HG03097 (cell line): Measurements from ENCODE around the gene ERC2.

Experiments used
- ATAC-seq: cut with Tn5 transposase; IDR thresholded peaks from one replicate; pipeline ENCODE4 v1.9.1; 2021; ENCODE audit not compliant: unreplicated experiment, low FRiP score

Gene ERC2

DNA sequence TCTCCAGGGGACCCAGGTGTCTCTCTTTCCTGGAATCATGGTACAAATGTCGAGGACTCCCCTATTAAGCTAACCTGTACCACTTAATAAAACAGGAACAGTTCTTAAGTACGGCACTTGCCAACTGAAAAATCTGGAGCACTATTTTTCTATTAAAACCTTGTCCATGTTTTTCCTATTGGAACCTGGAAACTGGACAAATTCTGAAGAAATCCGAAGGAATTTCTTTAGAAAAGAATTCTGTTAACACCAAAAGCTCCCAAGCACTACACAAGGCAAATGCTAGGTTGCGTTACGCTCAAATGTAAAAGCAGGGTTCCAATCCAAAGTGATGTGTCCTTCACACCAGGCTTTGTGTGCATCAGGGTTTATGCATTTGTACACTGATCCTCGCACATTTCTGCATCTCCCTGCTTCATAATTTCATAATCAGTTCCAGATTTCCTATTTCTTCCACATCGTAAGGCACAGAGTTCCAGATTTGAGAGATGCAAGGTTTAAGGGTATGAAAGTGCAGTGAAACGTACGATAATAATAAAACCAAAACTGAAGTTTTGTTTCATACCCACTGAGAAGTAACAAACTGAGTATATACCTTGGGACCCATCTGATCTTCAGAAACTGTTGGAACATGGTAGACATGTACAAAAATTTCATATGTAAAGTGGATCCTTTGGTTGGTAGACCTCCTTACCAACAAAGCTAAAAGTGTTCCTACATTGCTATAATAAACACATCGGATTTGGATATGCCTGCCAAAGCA is 849.0 kb downstream of the ERC2 start:
- ATAC-seq, result no peak

DNA sequence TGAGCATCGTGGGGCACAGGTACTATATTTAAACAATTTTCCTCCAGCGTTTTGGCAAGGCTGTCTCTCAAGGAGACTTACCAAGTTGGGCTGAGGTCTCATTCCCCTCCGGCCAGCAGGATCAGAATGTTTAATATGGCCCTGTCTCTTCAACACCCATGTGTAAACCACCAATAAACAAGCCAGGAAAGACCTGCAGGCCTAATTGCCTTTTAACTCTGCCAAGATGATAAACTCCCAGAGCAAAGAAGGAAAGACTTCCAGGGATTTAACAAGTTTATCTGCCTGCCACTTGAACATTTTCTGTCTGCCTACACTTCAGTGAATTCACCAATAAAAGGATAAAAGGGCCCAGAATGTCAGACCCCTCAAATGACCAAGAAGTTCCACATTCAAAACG is 850.9 kb downstream of the ERC2 start:
- ATAC-seq, result no peak

DNA sequence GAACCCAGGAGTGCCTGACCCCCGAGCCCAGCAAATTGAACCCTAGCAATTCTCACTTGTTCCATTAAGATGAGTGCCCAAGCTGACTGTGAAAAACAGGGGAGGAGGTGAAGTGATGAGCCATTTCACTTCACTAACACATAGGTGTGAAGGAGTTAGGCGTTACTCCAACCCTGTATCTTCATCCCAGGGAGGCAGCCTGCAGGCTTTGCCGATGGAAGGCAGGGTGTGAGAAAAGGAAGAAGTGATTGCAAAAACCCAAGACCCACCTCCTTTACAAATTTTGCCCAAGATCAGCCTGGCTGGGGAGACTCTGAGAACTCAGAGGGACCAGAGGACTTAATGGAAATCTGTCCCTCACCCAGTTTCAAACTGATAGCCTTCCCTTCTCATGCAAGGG is 851.5 kb downstream of the ERC2 start:
- ATAC-seq, result no peak

DNA sequence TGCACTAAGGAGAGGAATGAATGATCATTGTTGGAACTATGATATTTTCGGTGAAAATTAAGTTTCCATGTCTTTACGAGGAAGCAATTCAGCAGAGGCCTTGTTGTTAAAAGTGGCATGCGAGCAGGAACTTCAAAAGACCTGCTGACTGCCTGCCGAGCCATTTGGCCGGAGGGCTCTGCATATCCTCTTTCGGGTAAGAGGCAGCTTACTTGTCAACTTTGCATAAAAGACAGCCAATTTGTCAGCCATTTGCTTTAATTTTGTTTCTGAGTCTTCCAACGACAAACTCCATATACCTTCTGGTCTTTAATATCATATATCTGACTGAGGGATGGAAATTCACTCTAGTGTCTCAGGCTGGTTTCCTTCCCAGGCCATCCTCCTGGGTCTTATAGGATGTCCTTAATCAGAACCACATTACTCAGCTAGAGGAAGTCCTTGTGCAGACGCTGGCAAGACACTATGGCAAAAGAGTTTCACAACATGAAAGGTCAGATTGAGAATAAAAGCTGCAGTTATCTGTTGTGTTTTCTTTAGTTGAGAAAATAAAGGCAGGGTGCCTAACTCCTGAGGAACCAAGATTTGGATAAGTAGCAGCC is 852.5 kb downstream of the ERC2 start:
- ATAC-seq, result no peak

DNA sequence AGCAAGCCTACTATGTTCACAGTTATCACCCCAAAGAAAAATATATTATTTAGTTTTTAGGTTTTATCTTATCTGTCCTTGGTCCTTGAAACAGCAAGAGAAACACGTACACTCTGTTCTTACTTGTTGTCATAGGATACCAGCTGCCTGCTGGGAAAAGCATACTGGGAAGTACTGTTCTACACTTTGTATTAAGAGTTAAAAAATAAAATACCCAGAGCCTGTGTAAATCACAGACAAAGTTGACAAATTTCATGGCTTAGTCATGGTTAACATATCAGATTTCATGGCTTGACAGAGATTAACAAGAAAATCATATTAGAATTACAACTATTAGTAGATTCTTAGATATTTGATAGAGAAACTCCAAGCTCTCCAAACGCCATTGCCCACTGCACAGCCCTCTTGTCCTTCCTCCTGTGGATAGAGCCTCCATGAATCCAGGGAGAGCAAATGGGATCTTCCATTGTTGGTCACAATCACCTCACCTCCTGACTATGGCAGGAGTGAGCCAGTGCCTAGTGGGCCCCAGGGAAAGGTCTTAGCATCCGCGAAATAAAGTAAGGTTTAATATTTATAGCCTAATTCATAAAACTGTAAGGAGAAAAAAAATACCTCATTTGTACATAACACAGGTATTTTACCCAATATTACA is 853.1 kb downstream of the ERC2 start:
- no peak for ATAC-seq

DNA sequence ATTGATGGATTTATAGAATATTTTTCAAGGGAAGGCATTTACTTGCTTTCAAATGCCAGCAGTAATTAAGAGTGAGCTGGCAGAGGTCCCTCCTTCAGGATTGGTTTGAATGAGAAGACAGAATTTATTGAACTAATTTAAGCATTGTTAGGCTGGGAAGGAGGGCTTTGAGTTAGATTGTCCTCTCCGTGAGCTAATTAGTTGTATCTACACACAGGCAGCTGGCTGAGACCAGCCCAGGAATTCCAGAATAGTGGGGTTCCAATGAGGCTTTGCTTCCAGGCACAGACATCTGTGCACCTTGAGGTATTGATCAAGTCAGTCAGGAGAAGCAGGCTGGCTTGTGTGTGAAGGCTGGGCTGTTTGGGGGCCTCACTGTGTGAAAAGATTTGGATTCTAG is 857.1 kb downstream of the ERC2 start:
- ATAC-seq, result no peak

DNA sequence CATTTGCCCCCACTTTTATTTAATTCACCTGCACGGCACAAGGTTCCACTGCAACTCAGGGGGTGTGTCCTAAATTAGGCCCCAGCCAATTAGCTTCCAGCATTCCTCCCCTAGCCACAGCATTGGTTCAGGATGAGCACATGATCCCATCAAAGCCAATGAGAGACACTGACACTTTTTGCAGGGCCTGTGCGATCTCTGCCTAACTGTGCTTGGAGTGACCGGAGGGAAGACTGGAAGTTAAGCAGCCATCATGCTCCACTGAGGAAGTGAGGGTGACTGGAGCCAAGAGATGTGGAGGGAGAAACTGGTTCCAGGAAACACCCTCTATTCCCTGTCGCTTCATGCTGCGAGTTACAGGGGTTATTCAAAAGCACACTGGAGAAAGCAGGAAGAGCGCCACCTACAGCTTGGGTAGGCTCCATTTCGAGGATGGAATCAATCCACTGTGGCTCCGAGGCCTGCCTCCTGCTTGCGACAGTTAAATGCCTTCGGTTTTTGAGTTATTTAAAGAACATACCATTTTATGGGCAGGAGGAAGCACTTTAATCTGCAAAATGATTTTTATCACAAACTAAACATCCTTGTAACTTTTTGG is 858.9 kb downstream of the ERC2 start:
- no peak for ATAC-seq

DNA sequence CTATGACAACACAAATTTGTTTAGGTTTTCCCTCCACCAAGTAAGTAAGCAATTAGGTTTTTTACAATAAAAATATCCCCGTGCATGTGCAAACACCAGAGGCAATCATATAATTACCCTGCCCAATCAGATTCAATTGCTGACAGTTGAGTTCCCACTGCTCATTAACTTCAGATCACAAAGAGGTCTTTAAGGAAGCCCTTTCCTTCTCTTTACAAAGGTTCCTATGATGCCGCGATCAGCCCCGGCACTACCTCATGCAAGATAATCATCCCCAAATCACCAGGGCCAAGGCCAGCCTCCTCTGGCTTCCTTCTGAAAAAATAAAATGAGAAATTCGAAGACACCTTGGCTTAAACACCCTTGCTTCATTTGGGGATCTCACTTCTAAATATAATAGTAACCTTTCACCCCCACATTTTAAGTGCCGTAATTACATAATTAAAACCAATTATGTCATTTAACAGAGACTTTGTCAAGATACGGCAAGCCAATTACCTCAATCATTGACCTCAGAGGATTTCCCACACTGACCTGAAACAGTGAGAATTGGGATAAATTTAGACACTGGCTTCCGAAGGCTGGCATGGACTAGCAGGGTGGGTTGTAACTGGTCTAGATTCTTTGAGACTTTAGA is 859.8 kb downstream of the ERC2 start:
- no peak for ATAC-seq

DNA sequence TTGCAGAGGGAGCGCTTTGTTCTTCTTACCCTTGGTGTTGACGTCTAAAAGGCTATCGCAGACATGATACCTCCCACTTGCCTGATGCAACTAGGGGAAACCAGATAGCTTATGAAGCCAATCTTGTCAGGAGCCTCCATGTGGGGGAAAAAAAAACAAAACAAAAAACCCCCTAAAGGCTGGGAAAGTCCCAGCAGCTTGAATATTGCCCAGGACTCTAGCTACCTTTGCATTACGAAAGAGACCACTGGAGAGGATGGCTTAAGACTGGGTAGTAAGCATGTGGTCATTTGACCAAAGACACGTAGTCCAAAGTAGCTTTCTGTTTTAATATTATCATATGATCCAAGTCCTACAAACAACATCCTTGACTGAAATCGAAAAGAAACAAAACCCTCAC is 860.4 kb downstream of the ERC2 start:
- no peak for ATAC-seq

DNA sequence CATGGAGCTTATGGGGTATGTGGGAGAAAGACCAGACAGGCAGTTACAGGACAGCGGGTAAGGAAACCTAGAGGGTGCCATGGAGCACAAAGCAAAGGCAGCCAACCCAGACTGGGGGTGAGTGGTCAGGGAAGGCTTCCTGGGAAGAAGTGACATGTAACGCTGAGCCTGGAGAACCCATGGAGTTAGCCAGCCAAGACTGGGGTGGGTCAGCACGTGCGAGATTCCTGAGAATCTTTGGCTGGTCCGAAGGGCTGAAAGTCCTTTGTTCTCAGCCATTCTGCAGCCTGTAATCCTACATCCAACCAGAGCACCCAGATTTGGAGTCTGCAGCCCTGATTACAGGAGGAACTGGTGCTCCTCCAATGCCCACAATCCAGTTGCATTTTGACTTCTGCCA is 861.1 kb downstream of the ERC2 start:
- no peak for ATAC-seq

DNA sequence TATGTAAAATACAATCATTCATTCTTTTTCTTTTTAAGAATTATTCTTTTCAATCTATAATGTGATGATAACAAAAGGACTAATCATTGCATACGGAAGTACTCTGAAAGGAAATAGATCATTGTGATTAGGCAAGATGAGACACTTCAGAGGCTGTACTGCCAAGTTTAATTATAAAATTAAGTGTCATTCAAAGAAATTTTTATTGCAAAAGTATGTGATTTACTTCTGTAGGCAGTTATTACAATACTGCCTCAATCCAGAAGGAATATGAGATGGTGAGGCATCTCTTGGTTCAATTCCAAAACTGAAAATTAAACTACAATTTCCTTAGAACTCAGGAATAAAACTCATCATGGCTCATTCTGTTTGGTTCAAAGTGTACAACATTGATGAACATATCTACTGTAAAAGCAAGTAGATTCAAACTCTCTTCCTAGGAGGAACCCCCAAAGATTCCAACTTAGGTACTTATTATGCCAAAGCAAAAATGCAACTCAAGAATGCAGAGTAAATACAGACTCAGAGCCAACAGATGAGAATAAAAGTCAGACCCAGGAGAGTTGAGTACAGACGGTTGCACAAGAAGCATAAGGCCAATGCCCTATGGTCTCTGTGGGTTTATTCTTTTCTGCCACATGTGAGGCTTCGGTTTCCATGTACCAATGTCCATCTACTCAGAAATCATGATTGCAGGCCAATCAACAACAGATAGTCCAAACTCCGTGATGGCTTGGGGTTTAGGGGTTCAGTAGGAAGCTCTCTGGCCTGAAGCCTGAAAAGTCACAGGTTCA is 862.6 kb downstream of the ERC2 start:
- no peak for ATAC-seq

DNA sequence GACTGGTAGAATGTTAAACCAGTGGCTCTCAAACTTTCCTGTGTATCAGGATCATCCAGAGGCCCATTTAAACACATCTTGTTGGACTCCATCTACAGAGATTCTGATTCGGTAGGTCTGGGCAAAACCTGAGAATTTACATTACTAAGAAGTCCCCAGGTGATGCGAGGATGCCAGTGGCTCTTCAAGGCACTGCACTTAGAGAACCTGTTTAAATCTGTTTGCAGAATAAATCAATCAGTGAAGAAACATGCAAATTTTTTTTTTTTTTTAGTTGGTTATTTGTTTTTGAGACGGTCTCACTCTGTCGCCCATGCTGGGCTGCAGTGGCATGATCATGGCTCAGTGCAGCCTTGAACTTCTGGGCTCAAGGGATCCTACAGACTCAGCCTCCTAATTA is 863.4 kb downstream of the ERC2 start:
- ATAC-seq, result no peak

DNA sequence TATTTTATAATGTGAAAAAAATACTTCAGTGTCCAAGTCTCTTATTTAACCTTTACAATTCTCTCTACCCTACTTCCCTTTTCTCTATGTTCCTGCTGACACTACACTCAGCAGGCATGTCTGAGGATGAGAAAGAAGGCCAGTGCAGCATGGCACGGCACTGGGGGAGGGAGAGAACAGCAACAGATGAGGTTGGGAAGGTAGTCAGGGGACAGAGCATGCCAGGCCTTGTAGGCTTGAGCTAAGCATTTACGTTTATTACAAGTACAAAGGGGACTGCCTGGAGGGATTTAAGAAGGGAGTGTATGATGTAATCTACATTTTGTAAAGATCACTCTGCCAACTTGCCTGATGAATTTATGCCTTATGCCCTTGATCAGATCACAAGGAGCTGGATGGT is 863.9 kb downstream of the ERC2 start:
- no peak for ATAC-seq

DNA sequence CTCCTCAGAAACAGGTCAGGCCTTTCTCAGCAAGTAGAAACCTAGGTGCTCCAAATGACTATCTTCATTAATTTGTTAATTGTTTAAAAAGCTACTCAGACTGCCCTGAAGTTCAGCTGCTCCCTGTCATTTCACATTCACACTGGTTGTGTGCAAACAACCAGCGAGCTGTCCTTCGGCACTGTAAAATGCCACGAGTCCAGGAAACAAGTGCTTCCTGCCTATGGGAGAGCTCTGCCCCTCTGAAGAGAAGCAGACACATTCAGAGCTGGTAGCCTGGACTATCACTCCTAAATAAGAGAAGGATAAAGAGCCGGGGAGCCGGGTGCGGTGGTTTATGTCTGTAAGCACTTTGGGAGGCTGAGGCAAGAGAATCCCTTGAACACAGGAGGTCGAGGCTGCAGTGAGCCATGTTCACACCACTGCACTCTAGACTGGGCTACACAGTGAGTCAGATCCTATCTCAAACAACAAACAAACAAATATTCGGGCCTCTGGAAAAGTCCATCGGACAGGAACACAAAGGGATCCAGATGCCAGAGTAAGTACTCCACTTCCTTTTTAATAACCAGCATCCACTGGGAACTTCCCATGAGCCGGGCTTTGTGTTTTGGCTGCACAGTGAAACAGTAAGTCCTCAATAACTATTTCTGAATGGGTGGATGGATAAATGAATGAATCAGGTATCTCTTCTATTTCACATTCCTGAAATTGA is 866.7 kb downstream of the ERC2 start:
- ATAC-seq, result no peak

DNA sequence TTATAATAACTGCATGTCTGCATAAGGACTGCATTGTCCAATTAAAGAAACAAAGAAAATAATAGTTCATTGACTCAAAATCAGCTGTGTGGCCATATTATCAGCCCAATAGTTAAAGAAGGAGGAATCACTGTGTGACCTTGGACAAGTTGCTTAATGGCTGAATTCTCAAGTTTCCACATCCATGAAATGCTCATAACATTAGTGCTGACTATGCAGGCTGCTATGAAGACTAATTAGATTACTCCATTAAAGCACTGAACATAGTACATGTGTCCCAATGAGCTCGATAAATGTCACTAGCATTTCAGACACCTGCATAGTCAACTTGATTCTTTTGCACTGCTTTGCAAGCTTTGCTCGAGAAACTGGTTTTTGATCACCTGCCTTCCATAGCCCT is 870.0 kb downstream of the ERC2 start:
- ATAC-seq, result no peak

DNA sequence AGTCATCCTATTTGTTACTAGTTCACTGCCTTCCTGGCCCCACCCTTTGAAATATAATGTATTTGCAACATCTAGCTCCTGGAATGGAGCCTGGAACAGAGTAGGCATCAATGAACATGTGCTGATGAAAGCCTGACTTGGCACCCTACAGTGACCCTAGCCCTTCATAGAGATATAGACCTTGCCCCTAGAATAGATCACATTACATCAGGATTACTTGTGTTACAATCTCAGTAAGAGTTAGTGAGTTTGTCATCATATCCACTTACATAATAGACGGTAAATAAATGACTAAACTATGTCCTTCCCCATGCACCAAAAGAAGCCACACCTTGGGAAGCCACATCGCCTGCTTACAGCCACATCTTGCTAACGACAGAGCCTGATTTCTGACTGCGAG is 870.6 kb downstream of the ERC2 start:
- ATAC-seq, result no peak

DNA sequence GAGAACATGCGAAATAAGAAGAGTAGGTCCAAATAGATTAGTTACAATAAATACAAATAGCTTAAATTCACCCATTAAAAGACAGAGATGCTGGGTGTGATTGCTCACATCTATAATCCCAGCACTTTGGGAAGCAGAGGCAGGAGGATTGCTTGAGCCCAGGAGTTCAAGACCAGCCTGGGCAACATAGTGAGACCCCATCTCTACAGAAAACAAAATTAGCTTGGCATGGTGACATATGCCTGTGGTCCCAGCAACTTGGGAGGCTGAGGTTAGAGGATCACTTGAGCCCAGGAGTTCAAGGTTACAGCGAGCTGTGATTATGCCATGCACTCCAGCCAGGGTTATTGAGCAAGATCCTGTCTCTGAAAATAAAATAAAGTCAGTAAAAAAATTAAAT is 872.1 kb downstream of the ERC2 start:
- ATAC-seq, result no peak

DNA sequence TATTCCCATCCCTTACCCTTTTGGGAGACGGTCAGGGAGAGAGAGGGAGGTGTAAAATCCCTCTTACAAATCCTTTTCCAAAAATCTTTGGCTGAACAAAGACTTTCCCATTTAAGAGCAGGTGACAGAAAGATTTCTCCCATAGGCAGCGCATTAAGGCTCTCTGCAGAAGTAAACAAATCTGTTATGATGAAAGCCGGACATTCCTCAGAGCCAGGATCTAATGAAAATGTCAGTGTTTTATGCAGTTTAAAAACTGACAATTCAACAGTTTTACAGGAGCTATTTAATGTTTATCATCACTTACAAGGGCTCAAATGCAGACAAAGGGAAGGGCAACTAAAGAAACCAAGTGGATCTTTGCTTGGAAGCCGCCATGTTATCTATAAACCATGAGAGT is 872.8 kb downstream of the ERC2 start:
- no peak for ATAC-seq

DNA sequence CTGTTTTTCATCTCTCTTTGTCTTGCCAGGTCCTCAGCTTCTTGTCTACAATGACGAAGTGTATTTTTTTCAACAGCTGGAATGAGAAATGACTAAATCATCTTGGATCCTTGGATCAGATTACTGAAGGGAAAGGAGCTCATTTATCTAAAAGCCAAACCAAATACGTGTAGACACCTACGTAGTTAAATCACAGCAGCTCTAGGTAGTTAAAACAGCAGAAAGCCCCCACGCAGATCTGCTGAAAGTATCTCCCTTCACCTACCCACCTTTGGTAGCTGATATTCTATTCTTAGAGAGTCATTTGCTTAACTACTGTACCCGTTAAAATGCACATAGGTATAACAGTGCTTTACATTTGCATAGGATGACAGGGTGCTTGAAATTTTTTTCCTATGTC is 875.7 kb downstream of the ERC2 start:
- no peak for ATAC-seq

DNA sequence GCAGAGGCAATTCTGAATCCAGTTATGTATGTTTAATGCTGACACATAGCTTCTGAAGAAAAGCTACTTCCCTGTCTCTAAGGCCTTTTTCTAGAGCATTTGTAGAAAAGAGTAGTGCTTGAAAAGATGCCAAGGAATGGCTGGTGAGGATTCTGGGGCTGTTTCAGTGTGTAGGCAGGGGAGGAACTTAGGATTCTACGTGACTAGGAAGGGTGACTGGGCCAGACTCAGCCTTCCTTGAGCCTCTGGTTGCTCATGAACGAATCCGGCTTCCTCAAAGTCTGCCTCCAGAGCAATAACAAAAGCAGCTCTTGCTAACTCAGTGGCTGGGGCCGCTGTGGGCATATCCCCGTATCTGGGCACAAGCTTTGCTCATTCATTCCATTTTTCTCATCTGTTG is 876.4 kb downstream of the ERC2 start:
- no peak for ATAC-seq
